Adipocyte (in vitro differentiated cells): ENCODE data around the gene RABGAP1.

Source experiments
- DNase-seq: peaks from one replicate; pipeline ENCODE4 v3.0.0-alpha.2; 2015; ENCODE audit warnings: low read depth
- H3K27me3 ChIP-seq: replicated peaks from 2 replicates; pipeline ENCODE4 v1.7.0; 2013; ENCODE audit warnings: mild to moderate bottlenecking, low read length, moderate library complexity; ENCODE audit not compliant: control insufficient read depth, insufficient read depth
- H3K36me3 ChIP-seq: 2 replicates; pipeline ENCODE4 v1.7.0; 2013; ENCODE audit warnings: low read length, mild to moderate bottlenecking, moderate library complexity; ENCODE audit not compliant: control insufficient read depth, insufficient read depth, severe bottlenecking
- H3K4me1 ChIP-seq: 2 replicates; pipeline ENCODE4 v1.7.0; 2013; ENCODE audit warnings: mild to moderate bottlenecking, low read length, moderate library complexity; ENCODE audit not compliant: control insufficient read depth, insufficient read depth
- H3K4me3 ChIP-seq: 2 replicates; pipeline ENCODE4 v1.7.0; 2013; ENCODE audit warnings: mild to moderate bottlenecking, low read length, moderate library complexity
- H3K9ac ChIP-seq: 2 replicates; pipeline ENCODE4 v1.7.0; 2013; ENCODE audit warnings: mild to moderate bottlenecking, low read length, moderate library complexity
- H3K9me3 ChIP-seq: 2 replicates; pipeline ENCODE4 v1.7.0; 2013; ENCODE audit warnings: mild to moderate bottlenecking, low read length, moderate library complexity; ENCODE audit not compliant: control insufficient read depth

RABGAP1 gene

DNA sequence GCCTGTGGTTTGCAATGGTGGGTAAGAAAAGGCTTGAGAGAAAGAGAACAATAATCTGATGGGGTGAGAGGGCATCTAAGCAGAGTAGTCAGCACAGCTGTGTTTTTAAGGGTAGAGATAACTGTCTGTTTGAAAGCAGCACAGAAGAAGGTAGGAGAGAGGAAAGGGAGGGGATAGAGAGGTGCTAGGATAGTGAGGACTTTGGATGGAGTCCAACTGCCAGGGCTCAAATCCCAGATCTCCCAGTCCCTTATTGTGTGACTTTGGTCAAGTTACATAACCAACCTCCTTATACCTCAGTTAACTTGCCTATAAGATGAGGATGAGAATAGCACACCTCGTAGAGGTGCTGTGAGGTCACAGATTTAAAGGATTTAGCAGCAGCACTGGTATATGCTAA, 148.2 kb downstream of the RABGAP1 start:
- H3K4me3 ChIP-seq = no peak overlapping the region
- no peak for DNase-seq
- H3K36me3 ChIP-seq = peaks cover 67% of the 10 kb centered on the region
- no peaks in the 10 kb centered on the region for H3K4me1 ChIP-seq
- H3K9me3 ChIP-seq = no peaks in the 10 kb centered on the region
- H3K9ac ChIP-seq = no peak overlapping the region
- no peaks in the 10 kb centered on the region for H3K27me3 ChIP-seq

DNA sequence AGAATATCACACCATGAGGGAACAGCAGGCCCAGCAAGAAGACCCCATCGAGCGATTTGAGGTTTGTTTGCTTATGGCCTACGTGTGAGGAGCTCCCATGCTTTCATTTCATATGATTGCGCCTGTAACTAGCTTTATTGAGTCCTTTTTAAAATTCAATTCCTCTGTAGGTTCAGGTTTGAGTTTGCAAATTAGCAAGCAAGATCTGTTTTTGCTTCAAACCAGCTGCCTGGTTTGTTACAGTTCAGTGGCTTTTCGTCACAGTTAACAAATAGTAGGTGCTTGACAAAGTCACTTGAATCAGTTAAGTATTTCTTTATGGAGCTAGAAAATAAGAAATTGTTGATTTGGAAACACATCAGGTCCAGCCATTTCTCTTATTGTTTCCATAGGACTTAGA, 149.0 kb downstream of the RABGAP1 start:
- Histone ChIP-seq H3K4me1 (no peaks in the 10 kb centered on the region), H3K9ac (no peak overlapping the region), H3K27me3 (no peaks in the 10 kb centered on the region), H3K9me3 (no peaks in the 10 kb centered on the region), H3K36me3 (peaks cover 63% of the 10 kb centered on the region), H3K4me3 (no peak overlapping the region)
- no peak for DNase-seq

DNA sequence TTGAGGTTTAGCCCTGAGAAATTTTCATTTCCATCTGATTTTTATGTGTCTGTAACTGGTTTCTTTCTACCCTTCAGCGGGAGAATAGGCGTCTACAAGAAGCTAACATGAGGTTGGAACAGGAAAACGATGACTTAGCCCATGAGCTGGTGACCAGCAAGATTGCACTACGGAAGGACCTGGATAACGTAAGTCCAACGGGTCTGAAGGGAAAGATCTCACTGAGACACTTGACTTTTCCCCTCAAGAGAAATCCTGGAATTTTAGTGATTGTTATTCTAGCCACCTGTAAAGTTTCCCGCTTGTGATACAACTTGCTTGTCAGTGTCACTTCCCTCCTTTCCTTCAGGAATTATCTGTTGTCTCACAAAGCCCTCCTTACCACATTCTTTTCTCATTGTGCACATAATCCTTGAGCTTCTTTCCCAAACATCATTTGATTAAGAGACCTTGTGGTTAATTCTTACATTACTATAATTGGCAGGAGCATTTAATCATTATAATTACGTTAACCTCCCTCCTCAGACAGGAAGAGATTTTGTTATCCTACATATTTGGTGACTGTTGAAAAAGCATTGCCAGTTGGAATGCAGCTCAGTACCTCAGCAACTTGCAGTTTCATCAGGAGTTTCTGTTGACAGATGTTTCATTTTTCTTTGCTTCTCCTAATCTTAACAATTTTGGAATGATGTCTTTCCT, 149.5 kb downstream of the RABGAP1 start:
- Histone ChIP-seq H3K36me3 (peaks cover 60% of the 10 kb centered on the region), H3K4me3 (no peak overlapping the region), H3K4me1 (no peaks in the 10 kb centered on the region), H3K27me3 (no peaks in the 10 kb centered on the region), H3K9ac (no peak overlapping the region), H3K9me3 (no peaks in the 10 kb centered on the region)
- peak; percentile 27 for DNase-seq

DNA sequence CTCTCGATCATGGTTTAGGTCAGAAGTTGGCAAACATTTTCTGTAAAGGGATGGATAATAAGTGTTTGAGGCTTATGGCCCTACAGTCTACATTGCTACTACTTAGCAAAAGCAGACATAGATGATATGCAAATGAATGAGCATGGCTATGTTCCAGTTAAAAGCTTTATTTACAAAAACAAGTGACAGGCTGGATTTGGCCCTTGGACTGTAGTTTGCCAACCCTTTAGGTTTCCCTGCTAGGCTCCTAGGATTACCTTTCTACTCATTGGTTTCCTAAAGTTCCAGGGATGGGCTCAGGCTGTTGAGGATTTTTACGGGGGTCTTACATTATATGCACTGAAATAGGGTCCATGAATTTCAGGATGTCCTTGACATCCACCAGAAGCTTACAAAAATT, 150.1 kb downstream of the RABGAP1 start:
- Histone ChIP-seq H3K9me3 (no peaks in the 10 kb centered on the region), H3K9ac (no peak overlapping the region), H3K36me3 (peaks cover 63% of the 10 kb centered on the region), H3K27me3 (no peaks in the 10 kb centered on the region), H3K4me1 (no peaks in the 10 kb centered on the region), H3K4me3 (no peak overlapping the region)
- DNase-seq = no peak

DNA sequence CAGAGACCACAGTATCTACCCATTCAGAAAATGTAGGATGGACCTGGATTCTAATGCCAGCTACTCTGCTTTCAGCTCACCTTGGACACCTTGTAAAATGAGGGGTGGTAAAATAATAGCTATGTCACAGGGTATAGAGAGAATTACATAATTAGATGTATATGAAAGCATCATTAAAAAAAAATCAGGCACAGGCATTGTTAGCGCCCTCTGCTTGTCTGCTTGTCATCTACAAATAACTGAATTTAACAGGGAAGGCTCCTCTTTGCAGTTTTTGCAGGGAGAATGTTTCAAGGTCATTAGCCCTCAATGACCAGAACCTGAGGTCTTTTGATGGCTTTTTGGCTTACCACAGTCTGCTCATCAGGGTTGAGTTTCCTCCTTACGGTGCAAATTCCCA, 150.6 kb downstream of the RABGAP1 start:
- Histone ChIP-seq H3K9ac (no peak overlapping the region), H3K4me1 (no peaks in the 10 kb centered on the region), H3K9me3 (no peaks in the 10 kb centered on the region), H3K36me3 (peaks cover 68% of the 10 kb centered on the region), H3K4me3 (no peak overlapping the region), H3K27me3 (no peaks in the 10 kb centered on the region)
- DNase-seq = no peak

DNA sequence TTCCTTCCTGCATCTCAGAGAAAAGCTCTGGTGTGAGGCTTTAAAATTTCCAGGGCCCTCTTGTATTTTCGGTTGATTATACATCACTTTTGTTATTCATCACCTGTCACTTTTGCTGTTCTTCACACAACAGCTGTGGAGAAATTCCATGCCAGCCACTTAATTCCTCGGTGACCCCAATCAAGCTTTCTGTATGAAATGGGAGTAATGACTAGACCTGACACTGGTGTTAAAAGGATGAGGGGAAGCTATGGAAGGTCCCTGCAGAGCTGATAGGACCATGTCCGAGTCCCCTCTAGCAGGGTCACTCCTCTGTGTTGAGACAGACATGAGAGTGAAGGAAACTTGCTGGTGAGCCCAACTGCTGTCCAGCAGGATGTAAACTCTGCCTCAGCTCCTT, 152.3 kb downstream of the RABGAP1 start:
- no peaks in the 10 kb centered on the region for H3K4me1 ChIP-seq
- H3K4me3 ChIP-seq = no peak overlapping the region
- H3K9ac ChIP-seq = no peak overlapping the region
- no peaks in the 10 kb centered on the region for H3K27me3 ChIP-seq
- DNase-seq = no peak
- peaks cover 78% of the 10 kb centered on the region for H3K36me3 ChIP-seq
- no peaks in the 10 kb centered on the region for H3K9me3 ChIP-seq

DNA sequence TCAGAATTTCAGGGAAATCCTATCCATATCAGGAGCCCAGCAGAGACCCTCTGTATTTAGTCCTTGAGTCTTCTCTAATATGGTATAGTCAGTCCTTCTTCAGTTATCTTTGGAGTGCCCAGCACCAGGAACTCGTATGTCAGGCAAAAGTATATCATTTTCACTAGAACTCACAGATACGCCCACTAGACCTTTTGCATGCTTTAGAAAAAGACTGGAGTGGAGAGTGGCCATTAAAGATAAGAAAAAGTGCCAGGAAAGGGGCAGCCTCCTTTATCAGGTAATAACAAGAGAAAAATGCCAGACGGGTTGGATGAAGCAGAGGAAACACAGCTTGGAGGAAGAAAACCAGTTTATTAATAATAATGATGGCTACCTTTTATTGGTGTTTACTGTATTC, 156.2 kb downstream of the RABGAP1 start:
- Histone ChIP-seq H3K9me3 (no peaks in the 10 kb centered on the region), H3K36me3 (peaks cover 89% of the 10 kb centered on the region), H3K4me3 (no peak overlapping the region), H3K4me1 (no peaks in the 10 kb centered on the region), H3K27me3 (no peaks in the 10 kb centered on the region), H3K9ac (no peak overlapping the region)
- no peak for DNase-seq

DNA sequence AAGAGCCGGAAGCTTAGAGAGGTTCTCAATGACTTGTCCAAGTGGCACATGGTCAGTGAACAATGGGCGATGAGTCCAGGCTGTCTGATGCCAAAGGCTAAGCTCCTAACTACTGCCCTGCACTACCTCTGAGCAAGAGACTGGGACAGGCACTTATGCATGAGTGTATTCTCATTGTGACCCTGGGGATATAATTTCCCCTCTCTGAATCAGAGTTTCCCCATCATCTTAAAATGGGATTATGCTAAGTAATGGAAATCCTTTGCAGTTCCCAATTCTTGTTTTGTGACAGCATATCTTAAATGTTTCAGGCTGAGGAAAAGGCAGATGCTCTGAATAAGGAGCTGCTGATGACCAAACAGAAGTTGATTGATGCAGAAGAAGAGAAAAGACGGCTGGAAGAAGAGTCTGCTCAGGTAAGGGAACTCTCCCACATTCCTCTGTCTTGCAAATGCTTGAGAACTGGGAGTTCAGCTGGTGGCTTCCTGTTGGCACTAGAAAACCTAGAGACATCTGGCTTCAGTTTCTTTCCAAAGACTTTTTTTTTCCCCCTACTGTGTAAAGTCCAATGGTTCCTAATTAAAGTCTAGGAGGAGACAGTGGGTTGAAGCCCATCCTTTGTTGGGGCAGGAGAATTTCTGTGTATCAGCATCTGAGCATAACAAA, 156.7 kb downstream of the RABGAP1 start:
- Histone ChIP-seq H3K9ac (no peak overlapping the region), H3K4me1 (no peaks in the 10 kb centered on the region), H3K4me3 (no peak overlapping the region), H3K27me3 (no peaks in the 10 kb centered on the region), H3K36me3 (peaks cover 88% of the 10 kb centered on the region), H3K9me3 (no peaks in the 10 kb centered on the region)
- DNase-seq = no peak

DNA sequence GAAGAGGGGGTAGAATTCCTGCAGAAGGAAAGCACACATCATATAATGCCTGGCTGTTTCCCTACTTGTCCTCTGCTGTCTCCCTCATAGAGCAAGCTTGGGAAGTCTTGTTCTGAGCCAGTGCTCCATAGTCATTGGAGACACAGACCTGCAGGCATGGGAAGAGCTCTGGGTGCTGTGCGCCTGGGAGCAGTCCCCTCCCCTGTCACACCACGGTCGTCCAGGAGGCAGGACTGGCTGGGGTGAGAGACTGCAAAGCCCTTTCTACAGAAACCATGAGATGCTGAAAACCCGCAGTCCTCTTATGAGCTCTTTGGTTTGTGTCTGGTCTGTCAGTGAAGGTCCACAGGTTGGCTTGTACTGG, 157.3 kb downstream of the RABGAP1 start:
- H3K9ac ChIP-seq = no peak overlapping the region
- H3K27me3 ChIP-seq = no peaks in the 10 kb centered on the region
- no peaks in the 10 kb centered on the region for H3K9me3 ChIP-seq
- H3K36me3 ChIP-seq = peaks cover 88% of the 10 kb centered on the region
- H3K4me1 ChIP-seq = no peaks in the 10 kb centered on the region
- no peak for DNase-seq
- H3K4me3 ChIP-seq = no peak overlapping the region

DNA sequence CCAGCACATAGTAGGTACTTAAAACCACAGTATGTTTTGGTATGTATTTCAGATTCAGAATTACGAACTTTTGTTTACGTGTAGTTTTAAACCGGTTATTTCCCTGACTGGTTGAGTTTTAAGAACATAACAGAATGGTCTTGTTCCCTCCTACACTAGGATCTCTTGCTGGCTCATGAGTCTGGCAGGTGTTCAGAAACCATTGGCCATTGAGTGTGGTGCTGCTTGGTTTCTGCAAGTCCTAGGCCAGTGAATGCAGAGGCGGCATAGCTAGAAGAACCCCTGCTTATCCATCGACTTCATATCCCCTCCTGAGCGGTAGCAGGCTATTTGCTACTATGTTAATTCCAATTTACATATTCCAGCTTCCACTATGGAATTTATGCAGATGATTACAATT, 158.2 kb downstream of the RABGAP1 start:
- DNase-seq = no peak
- no peaks in the 10 kb centered on the region for H3K27me3 ChIP-seq
- peaks cover 84% of the 10 kb centered on the region for H3K36me3 ChIP-seq
- H3K9ac ChIP-seq = no peak overlapping the region
- no peaks in the 10 kb centered on the region for H3K9me3 ChIP-seq
- no peaks in the 10 kb centered on the region for H3K4me1 ChIP-seq
- no peak overlapping the region for H3K4me3 ChIP-seq

DNA sequence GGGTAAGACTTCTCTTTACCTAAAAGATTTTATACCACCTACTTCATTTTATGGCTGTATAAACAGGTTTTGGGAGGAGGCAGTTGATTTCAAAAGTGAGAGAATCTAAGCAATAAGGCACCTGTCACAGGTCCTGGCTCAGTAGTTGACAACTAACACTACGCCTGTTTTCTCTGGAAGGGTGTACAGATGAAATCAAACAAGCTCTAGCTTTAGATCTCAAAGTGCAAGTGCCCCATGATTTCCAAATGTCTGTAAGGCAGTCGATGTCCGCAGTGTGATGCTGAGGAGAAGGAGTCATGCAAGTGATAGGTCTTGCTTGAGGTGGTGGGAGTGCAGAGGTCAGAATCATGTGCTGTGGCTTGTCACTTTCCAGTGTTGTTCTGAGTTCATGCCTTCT, 158.7 kb downstream of the RABGAP1 start:
- Histone ChIP-seq H3K4me3 (no peak overlapping the region), H3K9me3 (no peaks in the 10 kb centered on the region), H3K36me3 (peaks cover 86% of the 10 kb centered on the region), H3K27me3 (no peaks in the 10 kb centered on the region), H3K9ac (no peak overlapping the region), H3K4me1 (no peaks in the 10 kb centered on the region)
- DNase-seq = no peak
